ENCODE data around the gene COL2A1. TPM values are rescaled to one million over a fixed set of nuclear protein-coding genes. Genes with fewer than 3 reads are reported as not detected.
A peak's percentile ranks its signal among the peaks of the same experiment; 100 is the strongest.

The COL2A1 gene
- total and polyA plus RNA-seq, 9 of the 15 experiments (the other 6 are each of a cell fraction or from before 2014, with no cell fraction given): 0.46 TPM; not detected in 8

DNA sequence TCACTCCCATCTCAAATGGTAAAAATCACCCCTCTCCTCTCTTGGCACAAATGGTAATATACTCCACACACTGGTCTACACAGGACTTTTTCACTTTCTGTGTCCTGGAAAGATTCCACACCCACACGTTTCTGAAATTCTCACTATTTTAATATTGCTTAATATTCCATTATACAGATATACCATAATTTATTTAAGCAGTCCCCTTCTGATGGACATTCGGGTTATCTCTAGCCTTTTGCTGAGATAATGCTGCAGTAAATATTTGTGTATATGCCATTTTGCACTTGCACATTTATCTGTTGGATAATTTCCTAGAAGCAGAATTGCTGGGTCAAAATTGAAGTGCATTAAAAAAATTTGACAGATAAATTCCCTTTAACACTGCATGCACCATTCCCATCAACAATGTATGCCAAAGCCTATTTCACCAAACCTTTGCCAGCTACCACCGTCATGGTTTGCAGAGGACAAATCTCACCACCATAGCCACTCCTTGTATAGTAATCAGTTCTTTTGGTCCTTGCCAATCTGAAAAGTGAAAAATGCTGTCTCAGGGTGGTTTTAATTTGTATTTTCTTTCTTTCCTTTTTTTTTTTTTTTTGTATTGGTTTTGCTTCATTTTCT is 15.5 kb upstream of the COL2A1 start:
- Histone ChIP-seq H3K4me2 (ENCODE audit: insufficient read depth, low read length) (no peak overlapping the region), H4K20me1 (replicated peaks; ENCODE audit: control insufficient read depth, insufficient read depth, low read length) (no peaks in the 10 kb centered on the region), H3K27me3 (ENCODE audit: control insufficient read depth in 2 of 2, insufficient read depth in 2 of 2, low read length in 2 of 2) (peaks cover 48% of the 10 kb centered on the region in 2 experiments), H3K9ac (ENCODE audit: insufficient read depth in 1 of 2, low read depth in 2 of 2, low read length in 2 of 2) (no peak overlapping the region), H3K27ac (ENCODE audit: extremely low read depth, low read depth, low read length) (no peak overlapping the region), H3K79me2 (ENCODE audit: control insufficient read depth, insufficient read depth, low read length) (no peaks in the 10 kb centered on the region), H3K4me3 (no peak overlapping the region), H3K9me1 (ENCODE audit: control insufficient read depth, insufficient read depth, low read length) (no peaks in the 10 kb centered on the region), H3K36me3 (ENCODE audit: control insufficient read depth, insufficient read depth, low read length) (no peaks in the 10 kb centered on the region), H3K4me1 (replicated peaks in 1 of 2; ENCODE audit: control insufficient read depth in 2 of 2, insufficient read depth in 2 of 2, low read length in 2 of 2) (no peaks in the 10 kb centered on the region), H2AFZ (ENCODE audit: low read depth, low read length) (no peak overlapping the region), H3K9me3 (replicated peaks; ENCODE audit: control insufficient read depth, insufficient read depth, low read depth, low read length) (no peaks in the 10 kb centered on the region)
- 0% methylated on average over 3 of the region's 3 CpGs for WGBS (ENCODE audit: insufficient coverage, low coverage, missing lambda C conversion rate)
- ATAC-seq: no peak
- POLR2A ChIA-PET: interaction anchor here (0.6 kb wide), 1 partner anchor 148 kb away, joined by 3 read pairs; no protein-coding TSS in a partner anchor
- in situ Hi-C loops (cut with MboI): no loop called here
- CTCF ChIA-PET (ENCODE audit: low intra/inter-chr PET ratio): no interaction called here
- no TSS peak for BruUV-seq (replicated peaks)
- intact Hi-C loops (cut with micrococcal nuclease): no loop called here
- TF ChIP-seq ZNF41 (CRISPR knock-in tag; conservative IDR thresholded peaks at IDR 0.05) (no peak), CBX2 (IDR thresholded peaks at IDR 0.05; ENCODE audit: insufficient read depth, low read length, poor library complexity, severe bottlenecking) (peak; percentile 43), TRIM24 (IDR thresholded peaks at IDR 0.05) (no peak), ZNF695 (CRISPR knock-in tag; IDR thresholded peaks at IDR 0.05) (no peak)
- TF ChIP-seq, protein P1, sequence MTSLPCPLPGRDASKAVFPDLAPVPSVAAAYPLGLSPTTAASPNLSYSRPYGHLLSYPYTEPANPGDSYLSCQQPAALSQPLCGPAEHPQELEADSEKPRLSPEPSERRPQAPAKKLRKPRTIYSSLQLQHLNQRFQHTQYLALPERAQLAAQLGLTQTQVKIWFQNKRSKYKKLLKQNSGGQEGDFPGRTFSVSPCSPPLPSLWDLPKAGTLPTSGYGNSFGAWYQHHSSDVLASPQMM (CRISPR knock-in tag; IDR thresholded peaks at IDR 0.05): no peak
- FAIRE-seq: no peak
- DNase-seq (ENCODE audit: extremely low read depth in 1 of 4, low spot score in 3 of 4): no peak

DNA sequence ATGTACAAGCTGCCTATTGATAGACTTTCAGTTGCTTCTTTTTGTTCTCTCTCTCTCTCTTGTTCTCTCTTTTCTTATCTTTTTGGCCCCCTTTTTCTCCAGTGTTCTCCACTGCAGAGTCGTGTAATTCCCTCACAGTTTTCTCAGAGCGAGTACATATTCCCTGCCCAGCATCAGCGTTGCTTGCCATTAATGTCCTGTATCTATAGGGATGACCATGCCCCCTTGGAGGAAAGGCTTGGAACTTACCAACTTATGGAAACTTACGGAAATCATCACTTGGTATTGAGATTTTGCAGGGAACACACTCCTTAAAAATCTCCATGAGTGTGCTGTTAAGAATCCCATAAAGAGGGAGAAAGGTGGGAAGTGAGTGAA is 14.3 kb upstream of the COL2A1 start:
- Histone ChIP-seq H3K27me3 (ENCODE audit: control insufficient read depth in 2 of 2, insufficient read depth in 2 of 2, low read length in 2 of 2) (peaks cover 52 to 56% of the 10 kb centered on the region in 2 experiments), H3K9me1 (ENCODE audit: control insufficient read depth, insufficient read depth, low read length) (no peaks in the 10 kb centered on the region), H3K4me1 (replicated peaks in 1 of 2; ENCODE audit: control insufficient read depth in 2 of 2, insufficient read depth in 2 of 2, low read length in 2 of 2) (no peaks in the 10 kb centered on the region), H3K9me3 (replicated peaks; ENCODE audit: control insufficient read depth, insufficient read depth, low read depth, low read length) (no peaks in the 10 kb centered on the region), H3K36me3 (ENCODE audit: control insufficient read depth, insufficient read depth, low read length) (no peaks in the 10 kb centered on the region), H4K20me1 (replicated peaks; ENCODE audit: control insufficient read depth, insufficient read depth, low read length) (no peaks in the 10 kb centered on the region; the same call in 1 of the 2 replicates), H3K4me3 (no peak overlapping the region), H3K9ac (ENCODE audit: insufficient read depth in 1 of 2, low read depth in 2 of 2, low read length in 2 of 2) (no peak overlapping the region), H3K79me2 (ENCODE audit: control insufficient read depth, insufficient read depth, low read length) (no peaks in the 10 kb centered on the region), H3K27ac (ENCODE audit: extremely low read depth, low read depth, low read length) (no peak overlapping the region), H3K4me2 (ENCODE audit: insufficient read depth, low read length) (no peak overlapping the region), H2AFZ (ENCODE audit: low read depth, low read length) (no peak overlapping the region)
- BruUV-seq (replicated peaks): no TSS peak
- in situ Hi-C loops (cut with MboI) (no loop called here), intact Hi-C loops (cut with micrococcal nuclease) (no loop called here)
- ChIA-PET POLR2A (no interaction called here), CTCF (ENCODE audit: low intra/inter-chr PET ratio) (no interaction called here)
- no peak for DNase-seq (ENCODE audit: extremely low read depth in 1 of 4, low spot score in 3 of 4)
- no peak for ATAC-seq
- whole genome bisulfite sequencing (ENCODE audit: insufficient coverage, low coverage, missing lambda C conversion rate): 0% methylated on average over 4 of the region's 4 CpGs
- no peak for FAIRE-seq
- no peak for TF ChIP-seq PYGO2 (tag; IDR thresholded peaks at IDR 0.05)
- TF ChIP-seq EP400 (IDR thresholded peaks at IDR 0.05): no peak
- no peak for TF ChIP-seq MYBL2 (IDR thresholded peaks at IDR 0.05; ENCODE audit: low read depth)
- no peak for TF ChIP-seq MYBL2 (CRISPR knock-in tag; IDR thresholded peaks at IDR 0.05; ENCODE audit: borderline replicate concordance)
- TF ChIP-seq, protein P2, sequence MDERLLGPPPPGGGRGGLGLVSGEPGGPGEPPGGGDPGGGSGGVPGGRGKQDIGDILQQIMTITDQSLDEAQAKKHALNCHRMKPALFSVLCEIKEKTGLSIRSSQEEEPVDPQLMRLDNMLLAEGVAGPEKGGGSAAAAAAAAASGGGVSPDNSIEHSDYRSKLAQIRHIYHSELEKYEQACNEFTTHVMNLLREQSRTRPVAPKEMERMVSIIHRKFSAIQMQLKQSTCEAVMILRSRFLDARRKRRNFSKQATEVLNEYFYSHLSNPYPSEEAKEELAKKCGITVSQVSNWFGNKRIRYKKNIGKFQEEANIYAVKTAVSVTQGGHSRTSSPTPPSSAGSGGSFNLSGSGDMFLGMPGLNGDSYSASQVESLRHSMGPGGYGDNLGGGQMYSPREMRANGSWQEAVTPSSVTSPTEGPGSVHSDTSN (CRISPR knock-in tag; IDR thresholded peaks at IDR 0.05; ENCODE audit: low read depth): no peak
- TF ChIP-seq, protein P2 (tag; conservative IDR thresholded peaks at IDR 0.05; ENCODE audit: low read depth): no peak
- TF ChIP-seq, protein P3, sequence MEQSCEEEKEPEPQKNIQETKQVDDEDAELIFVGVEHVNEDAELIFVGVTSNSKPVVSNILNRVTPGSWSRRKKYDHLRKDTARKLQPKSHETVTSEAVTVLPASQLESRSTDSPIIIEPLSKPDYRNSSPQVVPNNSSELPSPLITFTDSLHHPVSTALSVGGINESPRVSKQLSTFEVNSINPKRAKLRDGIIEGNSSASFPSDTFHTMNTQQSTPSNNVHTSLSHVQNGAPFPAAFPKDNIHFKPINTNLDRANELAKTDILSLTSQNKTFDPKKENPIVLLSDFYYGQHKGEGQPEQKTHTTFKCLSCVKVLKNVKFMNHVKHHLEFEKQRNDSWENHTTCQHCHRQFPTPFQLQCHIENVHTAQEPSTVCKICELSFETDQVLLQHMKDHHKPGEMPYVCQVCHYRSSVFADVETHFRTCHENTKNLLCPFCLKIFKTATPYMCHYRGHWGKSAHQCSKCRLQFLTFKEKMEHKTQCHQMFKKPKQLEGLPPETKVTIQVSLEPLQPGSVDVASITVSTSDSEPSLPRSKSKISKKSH (CRISPR knock-in tag; IDR thresholded peaks at IDR 0.05): no peak
